Muscle of back (tissue), 11 donors: Measurements from ENCODE around the gene ANKFN1. TPM values are rescaled to one million over a fixed set of nuclear protein-coding genes. Genes with fewer than 3 reads are reported as not detected.
A peak's percentile ranks its signal among the peaks of the same experiment; 100 is the strongest.

Experiments used
- DNase-seq, 3 donors: peaks; one replicate each; pipeline versions ENCODE4 v3.0.0 to v3.0.0-alpha.2; 2013
- polyA plus RNA-seq, 10 donors: library from polyadenylated mRNA; unstranded; fragments of 120-200 nt; gene quantifications; one replicate each; pipeline ENCODE4 v1.2.1, GENCODE V29; 2013; ENCODE audit not compliant: insufficient read length in 10 of 10

The ANKFN1 gene
- polyA plus RNA-seq, 10 donors: 0.40 to 8.7 (median 3.4) TPM

DNA sequence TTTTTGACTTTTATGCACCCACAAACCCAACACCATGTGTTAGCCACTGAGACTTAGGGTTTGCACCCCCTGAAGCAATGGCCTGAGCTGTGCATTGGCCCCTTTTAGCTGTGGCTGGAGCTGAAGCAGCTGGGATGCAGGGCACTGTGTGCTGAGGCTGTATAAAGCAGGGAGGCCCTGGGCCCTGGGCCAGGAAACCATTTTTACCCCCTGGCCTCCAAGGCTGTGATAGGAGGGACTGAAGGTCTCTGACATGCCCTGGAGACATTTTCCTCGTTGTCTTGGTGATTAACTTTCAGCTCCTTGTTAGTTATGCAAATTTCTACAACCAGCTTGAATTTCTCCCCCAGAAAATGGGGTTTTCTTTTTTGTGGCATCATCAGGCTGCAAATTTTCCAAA lies 6.7 kb upstream of the ANKFN1 start:
- DNase-seq: no peak

DNA sequence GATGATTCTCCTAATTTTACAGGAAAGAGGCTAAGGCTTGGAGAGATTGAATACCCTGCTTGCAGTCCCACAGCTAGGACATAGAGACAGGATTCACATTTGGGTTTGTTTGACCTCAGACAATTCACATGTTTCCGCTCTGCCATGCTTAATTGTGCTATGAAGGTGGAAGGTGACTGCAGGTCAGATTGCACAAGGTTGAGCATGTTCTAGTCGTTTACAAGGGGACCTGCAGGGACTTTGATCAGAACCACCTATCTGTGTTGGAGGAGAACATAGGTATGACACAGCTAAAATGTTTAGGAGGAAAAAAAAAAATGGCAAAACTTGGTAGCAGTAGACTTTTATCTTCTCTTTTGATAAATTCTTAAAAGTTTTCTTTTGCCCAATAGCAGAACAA lies 4.9 kb upstream of the ANKFN1 start:
- DNase-seq: no peak

DNA sequence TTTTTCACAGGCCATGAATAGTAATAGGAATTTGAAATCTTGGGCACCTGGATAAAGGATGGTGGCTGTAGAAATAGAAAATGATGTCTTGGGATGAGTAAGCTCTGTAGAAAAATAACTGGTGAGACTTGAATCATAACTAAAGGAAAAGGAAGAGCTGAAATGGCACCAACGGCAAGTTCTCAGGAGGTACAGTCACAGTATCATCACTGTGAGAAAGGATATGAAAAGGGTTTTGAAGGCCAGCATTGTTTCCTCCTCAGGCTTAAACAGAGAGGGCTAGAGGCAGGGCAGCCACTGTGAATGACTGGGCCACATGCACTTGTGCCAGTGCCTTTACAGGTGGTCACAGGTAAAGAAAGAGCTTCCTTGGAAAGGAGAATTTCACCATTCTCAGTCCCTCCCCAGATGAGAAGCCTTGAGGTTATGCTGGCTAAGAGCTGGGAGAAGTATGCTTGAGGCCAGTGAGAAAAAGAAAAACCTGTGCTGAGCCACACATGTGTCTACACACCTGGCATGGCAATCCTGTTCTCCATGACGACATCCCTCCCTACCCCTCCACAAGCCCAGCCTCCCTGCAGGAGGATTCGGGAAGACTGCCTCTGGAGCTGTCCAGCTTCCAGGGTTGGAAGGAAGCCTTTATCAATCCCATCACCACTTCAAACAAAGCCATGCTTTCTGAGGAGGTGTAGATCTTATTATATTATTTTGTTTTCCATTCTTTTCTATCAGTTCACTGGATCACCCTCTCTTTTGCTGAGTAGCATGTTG lies 3.8 kb upstream of the ANKFN1 start:
- DNase-seq: no peak

DNA sequence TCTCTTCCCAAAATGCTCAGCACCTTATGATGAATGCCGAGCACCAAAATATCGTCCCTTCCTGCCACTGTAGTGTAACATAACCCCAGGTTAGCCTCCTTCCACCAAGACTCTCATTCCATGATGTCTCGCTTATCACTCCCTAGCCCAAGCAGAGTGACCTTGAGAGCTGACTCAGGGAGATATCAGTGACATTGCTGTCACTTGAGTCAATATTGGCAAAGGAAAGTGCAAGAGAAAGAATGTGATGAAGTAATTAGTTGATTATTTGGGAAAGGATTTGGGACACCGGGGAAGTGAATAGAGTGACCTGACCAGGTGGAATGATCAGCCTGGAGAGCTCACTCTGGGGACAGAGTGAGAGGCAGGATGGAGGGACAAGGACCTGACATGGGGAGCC lies 2.6 kb upstream of the ANKFN1 start:
- no peak for DNase-seq

DNA sequence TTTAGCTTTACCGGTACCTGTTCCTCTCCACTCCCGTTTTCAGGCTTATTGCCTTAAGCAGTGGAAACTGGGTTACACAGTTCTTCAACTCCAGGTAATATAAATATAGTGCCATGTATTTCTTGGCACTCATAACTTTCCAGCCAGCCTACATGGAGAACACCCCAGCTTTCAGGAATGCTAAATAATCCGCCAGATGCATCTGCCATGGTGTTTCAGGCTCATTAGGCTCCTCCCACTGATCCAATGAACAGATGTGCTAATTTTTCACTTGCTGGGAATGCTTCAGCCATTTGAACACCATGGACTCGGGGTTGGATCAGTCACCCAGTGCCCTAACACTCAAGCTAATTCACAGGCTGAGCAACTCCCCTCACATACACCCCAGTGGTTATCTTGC lies 4.6 kb downstream of the ANKFN1 start:
- DNase-seq: no peak

DNA sequence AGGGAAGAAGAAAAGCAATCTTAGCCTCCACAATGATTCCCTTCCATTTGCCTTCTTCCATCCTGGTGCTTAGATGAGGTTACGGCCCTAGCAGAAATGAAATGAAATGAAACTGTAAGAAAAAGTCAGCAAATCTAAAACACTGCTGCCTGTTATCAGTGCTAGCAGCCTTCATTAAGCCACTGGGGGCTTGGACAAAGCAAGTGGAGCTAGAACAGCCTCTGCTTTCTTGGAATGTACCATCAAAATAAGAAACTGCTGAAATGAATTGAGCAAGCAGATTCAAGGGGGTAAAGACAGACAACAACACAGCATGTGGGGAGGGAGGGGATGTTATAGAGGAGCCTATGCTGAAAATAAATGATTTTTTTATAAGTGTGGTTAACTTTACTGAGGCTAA lies 5.1 kb downstream of the ANKFN1 start:
- no peak for DNase-seq

DNA sequence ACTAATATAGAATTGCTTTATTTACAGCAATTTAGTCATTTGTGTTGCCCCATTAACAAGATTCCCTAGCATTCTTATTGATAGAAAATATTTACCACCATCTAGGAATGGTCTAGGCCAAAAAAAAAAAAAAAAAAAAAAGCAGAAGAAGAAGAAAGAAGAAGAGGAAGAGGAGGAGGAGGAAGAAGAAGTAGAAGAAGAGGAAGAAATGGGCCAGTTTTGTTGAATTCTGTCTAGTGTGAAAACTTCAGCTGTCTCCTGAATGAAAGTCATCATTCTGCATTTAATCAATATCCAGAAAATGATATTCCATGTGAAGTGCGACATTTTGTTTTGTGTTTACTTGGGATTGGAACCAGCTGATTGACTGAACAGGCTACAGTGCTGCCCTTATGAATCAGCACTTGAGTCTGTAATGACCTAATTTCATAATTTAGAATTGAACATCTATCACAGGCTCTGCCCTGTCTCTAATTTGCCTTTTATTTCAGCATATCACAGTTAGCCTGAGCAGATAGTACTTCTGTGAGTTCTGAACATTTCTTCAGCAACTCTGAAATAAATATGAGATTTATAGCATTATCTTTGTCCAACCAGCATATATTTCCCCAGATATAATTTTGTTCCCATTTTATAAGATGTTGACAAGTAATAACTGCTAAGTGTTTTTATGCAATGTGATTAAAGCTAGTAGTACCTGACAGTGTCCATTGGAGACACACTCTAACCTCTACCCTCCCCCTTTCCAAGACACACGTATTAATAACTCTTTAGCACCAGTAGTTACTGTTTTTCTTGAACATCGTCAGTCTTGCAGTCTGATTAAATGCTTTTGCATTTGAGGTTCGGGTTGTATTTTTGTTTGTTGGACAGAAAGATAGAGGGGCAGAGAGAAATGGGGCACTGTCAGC lies 5.9 kb downstream of the ANKFN1 start:
- no peak for DNase-seq

DNA sequence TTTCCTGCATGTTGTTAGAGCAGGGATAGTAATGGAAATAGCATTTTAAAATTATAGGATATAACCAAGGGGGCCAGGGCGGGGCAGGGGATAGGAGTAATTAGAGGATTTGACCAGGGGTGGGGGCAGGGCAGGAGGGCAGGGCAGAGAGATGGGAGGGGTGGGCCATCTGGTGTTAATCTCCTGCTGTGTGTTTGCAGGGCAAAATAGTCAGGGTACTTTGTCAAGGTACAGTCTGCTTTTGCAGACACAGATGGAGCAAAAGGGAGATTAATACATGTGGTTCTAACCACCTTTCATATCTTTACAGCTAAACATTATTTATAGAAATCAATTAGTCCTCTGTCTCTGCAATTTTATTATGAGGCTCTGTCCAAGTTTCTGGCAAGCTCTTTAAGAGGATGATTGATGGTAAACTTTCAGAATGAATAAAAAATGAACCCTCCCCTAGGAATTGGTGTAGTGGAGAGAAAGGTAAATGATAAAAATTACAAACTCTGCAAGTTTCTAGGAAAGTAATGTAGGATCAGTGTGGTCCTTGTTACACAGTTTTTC lies 6.6 kb downstream of the ANKFN1 start:
- no peak for DNase-seq

DNA sequence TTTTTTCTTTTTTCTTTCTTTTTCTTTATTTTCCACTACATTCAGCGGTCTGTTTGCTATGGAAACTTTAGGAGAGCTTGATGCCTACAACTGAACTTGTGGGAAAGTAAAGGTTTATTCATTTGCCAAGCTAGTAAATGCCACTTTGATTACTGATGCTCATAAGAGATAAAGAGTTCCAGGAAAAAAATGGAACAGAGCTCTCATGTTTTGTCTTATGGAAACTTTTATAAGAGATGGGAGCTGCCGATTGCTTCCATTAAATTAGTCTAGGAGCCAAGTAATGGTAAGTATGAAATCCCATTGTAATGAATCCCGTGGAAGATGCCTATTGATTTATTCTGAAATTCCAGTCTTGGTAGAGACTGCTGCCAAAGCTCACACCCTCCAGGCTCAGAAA lies 7.1 kb downstream of the ANKFN1 start:
- no peak for DNase-seq

DNA sequence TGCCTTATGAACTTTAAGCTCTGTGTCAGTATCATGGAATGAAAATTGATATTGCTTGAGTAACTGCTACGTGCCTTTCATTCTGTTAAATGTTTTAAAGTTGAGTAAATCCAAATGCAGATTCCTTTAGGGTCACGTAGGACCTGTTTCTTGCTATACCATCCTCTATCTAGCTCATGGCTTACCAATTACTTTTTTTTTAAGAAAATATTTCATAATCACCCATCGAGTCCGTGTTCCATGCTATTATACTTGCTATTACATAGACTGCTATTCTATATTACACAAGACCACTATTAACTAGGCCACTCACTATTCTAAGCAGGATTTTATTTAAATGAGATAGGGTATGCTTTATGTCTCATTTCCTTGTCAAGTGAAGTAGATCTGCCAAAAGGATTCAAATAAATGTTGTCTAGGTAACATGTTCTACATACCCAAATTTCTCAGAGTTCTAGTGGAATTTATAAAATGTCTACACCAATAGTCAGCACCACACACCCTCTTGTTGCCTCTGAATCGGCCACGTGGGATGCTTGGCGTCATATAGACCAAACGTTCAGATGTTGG lies 11.9 kb downstream of the ANKFN1 start:
- no peak for DNase-seq

DNA sequence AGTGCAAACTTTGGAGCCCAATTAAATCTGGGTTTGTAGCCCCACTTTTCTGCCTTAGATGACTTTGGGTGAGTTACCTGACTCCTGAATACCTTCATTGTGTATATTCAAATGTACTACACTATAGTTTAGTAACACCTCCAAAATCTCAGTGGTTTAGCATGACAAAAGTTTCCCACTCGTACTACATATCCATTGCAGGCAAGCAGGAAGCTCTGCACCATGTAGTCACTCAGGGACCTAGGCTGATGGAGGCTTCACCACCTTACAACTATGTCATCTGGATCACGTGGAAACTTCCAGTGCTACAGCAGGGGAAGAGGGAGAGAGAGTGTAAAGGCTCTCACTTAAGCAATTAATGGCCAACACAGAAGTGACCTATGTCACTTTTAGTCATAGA lies 14.2 kb downstream of the ANKFN1 start:
- DNase-seq: no peak

DNA sequence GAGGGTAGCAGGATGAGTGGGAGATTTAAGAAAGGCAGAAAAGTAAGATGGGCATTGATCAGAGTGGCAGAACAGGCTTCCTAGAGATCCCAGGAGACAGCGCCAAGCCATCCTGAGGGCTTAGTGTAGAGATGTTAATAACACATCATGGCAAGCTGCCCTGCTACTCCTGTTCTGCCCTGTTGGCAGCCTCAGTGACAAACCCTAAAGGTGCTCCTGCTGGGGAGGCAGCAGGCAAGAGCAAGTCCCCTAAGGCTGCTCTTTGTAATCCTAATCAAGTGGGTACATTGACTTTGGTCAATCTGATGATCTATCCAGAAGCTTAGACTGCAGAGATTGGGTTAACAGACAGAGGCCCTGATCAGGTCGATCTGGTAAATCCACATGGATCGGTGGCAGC lies 16.3 kb downstream of the ANKFN1 start:
- DNase-seq: no peak

DNA sequence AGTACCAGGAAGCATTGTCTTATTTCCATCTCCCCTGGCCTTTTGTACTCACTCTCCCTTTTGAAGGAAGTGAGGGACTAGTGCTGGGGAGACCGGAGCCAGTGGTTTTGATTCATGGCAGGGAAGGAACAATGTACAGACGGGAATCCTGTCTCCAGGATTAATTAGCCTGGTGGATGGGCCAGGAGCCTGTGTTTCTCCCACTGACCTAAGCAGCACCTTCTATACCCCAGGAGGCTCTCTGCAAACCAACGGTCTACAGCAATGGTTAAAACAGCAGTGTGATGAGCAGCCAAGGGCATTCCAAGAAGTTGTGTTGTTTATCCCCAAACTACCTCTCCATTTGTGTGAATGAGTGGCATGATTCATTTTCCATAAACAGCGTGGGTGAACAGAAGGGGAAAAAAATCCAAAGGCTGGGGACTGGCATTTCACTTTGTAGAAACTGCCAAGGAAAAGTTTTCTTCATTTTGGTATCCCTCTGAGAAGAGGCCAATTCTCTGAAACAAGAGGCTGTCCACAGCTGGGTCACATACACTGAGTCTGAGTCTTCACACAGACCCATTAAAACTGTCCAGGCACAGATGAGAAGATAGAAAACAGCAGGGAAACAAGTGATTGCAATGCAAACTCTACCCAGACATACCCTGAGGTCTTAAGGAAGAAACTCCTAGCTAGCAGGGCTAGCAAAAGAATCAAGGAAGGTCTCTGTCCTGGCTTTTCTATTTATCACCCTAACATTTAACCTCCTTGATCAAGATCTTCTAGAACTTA lies 18.1 kb downstream of the ANKFN1 start:
- no peak for DNase-seq

DNA sequence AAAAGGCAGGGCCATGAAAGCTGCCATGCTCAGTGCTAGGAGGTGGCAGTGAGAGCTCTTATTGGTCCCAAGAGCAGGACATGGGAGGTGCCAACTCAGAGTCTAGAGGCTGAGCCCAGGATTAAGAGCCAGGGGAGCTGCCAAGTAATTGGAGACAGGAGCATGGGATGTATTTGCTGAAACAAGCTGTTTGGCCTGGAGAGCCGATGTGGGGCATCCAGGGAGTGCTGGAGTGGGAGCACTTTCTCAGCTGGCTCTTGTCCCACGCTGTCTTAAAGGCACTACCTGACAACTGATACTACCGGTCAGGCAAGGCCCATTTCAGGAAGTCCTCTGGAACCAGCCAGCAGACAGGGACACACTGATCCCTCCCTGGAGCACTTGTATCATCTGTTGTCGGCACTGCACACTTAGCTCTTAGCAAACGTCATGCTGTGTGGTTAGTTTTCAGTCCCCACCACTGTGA lies 19.3 kb downstream of the ANKFN1 start:
- peak; percentile 70 to 82 (median 78) for DNase-seq

DNA sequence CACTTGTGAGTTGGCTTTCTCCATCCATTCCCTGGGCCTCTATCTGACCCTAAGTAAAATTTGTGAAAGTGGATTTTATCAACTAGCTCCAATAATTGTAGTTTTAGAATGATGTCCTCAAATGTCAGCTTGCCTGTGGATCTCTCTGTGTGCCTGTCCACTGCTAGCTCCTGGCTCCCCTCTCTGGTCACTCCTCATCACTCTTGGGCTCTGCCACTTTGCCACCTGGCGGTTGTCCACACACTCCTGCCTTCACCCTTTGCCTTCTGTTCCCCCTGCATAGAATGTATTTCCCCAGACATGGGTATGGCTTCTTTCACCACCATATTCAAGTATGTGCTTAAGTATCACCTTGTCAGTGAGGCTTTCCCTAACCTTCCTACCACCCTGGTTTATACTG lies 19.8 kb downstream of the ANKFN1 start:
- no peak for DNase-seq

DNA sequence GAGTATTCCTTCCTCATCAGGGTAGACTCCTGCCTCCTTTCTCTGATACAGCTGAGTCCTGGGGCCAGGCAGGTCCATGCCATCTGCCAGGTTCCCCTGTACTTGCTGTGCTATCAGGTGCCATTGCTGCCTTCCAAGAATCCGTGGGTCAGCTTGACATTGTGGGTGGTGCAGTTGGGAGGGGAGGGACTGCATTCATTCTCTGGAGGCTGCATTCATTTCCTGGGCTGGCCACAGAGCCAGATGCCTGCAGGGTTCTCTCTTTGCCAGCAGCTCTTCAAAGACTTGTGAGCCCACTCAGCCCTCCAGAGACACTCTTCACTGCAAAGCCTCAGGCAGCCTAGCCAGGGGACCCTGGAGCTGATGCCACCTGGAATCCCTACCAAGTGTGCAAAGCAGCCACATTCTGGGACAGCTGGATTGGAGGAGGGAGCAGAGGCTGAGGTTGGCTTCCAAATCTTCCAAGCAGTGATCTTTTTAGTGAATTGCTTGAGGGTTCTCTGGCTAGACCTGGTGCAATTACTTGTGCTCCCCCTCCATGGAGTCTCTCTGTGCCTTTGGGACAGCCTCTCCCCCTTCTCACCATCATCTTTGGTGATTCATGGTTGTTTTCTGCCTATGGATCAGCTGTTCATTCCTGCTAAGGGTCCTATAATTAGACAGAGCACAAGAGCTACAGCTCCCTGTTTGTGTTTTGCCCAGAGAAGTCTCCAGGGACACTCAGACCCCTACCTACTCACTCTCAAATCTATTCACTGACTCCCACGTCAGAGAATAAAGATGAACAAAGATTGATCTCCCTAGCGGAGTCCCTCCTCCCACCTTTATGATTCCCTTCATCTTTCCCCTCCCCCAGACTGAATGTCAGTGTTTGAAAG lies 20.9 kb downstream of the ANKFN1 start:
- peak in 1 of 3 donors; percentile 35 for DNase-seq

DNA sequence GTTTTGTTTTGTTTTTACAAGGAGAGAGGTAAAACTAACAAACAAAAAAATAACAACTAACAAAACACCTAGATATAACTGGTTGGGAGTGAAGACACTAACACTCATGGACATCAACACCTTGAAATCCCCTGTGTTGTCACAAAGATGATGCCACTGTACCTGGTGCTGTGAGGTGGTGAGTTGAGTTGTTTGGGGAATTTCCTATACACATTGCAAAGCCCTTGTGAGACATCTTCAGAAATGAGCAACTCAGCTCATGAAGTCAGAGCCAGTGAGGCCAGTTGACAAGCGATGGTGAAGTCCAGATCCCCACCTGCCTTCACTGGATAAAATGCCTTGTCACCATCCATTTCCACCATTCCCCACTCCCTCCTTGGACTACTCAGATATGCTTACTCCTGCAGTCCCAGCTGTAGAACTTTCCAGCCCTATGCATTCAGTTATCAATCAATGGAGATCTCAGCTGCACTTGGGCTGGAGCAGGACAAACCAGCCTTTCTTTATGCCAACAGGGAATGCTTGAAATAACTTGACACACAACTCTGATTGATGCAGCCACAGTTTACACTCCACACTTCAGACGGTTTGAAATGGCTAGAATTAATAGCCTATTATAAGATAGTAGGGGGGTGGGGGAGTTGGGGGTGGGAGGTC lies 22.2 kb downstream of the ANKFN1 start:
- DNase-seq: no peak

DNA sequence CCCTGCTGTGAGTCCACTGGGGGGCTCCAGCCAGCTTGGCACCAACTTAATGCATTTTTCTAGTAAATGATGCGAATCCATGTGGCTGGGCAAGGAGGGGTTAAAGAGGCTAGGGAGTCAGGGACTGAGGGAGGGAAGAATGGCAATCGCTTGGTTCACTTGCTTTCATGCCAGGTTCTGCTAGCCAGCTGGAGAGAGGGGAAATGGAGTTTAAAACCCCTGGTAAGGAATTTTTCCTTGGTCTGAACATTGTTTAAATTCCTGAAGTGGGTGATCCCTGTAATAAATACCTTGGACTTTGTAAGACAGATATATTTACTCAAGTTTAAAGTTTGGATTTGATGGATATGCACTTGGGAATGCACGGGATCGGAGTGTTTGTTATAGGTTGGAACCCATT lies 22.8 kb downstream of the ANKFN1 start:
- DNase-seq: peak in 1 of 3 donors; percentile 23

DNA sequence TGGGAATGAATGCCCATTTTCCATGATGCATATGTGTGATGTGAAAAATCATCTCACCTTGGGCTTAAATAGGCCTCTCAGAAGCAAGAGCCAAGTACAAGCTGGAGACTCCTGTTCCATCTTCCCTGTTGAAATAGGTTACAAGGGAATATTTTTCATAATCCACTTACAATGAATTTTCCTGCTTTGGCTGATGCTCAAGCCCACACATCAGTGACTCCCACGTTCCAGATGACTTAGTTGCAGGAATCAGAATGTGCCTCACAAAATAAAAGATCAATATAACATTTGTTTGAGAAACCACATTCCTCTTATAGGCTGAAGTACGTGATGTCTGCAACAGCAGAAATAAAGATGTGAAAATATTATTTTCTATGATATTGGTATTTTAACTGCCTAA lies 24.1 kb downstream of the ANKFN1 start:
- DNase-seq: no peak

DNA sequence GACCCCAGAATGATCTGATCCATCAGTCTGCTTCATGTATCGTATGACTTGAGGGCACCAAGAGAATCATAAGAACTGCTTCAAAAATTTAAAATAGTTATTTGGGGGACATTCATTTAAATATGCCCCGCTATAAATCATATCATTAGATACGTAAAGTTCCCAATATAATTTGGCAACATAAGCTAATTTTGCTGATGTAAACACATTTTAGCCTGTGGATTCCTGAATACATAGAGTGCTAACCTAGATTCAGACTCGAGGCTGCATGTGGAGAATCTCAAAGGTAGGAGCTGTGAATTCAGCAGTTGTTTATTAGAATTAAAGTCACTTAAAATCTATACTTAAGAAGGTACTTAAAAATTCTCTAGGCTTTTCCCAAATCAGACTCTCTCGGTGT lies 24.9 kb downstream of the ANKFN1 start:
- DNase-seq: no peak
